Gastrocnemius medialis (tissue), 4 donors: ENCODE results near the gene KIF5B.

Source experiments
- POLR2A ChIP-seq, 2 donors: fragments of 450-650 bp; IDR thresholded peaks; one replicate each; pipeline ENCODE4 v1.6.1; 2017; ENCODE audit warnings: antibody characterized with exemption in 2 of 2, mild to moderate bottlenecking in 2 of 2, moderate library complexity in 2 of 2
- TF ChIP-seq, protein P1 (sequence below), 5 experiments: fragments of 450-650 bp in 3 of 5; fragments of 200-600 bp in 2 of 5; sonication (generic) in 2 of 5; IDR thresholded peaks in 4 of 5; conservative IDR thresholded peaks in 1 of 5; 1 replicate in 4 of 5; 2 replicates in 1 of 5; pipeline ENCODE4 v1.5.1; 2016 to 2019; ENCODE audit warnings: antibody characterized with exemption in 5 of 5, mild to moderate bottlenecking in 3 of 5, moderate library complexity in 3 of 5

DNA sequence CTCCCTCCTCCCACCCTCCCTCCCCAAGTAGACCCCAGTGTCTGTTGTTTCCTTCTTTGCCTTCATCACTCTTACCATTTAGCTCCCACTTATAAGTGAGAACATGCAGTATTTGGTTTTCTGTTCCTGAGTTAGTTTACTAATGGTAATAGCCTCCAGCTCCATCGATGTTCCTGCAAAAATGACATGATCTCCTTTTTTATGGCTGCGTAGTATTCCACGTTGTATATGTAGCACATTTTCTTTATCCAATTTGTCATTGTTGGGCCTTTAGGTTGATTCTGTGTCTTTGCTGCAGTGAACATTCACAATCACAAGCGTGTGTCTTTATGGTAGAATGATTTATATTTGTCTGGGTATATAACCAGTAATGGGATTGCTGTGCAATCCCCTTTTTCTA is 75.8 kb downstream of the KIF5B start:
- TF ChIP-seq, protein P1, sequence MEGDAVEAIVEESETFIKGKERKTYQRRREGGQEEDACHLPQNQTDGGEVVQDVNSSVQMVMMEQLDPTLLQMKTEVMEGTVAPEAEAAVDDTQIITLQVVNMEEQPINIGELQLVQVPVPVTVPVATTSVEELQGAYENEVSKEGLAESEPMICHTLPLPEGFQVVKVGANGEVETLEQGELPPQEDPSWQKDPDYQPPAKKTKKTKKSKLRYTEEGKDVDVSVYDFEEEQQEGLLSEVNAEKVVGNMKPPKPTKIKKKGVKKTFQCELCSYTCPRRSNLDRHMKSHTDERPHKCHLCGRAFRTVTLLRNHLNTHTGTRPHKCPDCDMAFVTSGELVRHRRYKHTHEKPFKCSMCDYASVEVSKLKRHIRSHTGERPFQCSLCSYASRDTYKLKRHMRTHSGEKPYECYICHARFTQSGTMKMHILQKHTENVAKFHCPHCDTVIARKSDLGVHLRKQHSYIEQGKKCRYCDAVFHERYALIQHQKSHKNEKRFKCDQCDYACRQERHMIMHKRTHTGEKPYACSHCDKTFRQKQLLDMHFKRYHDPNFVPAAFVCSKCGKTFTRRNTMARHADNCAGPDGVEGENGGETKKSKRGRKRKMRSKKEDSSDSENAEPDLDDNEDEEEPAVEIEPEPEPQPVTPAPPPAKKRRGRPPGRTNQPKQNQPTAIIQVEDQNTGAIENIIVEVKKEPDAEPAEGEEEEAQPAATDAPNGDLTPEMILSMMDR (IDR thresholded peaks at IDR 0.05 in 4 of 5, conservative IDR thresholded peaks at IDR 0.05 in 1 of 5) = no peak
- no peak for TF ChIP-seq POLR2A (IDR thresholded peaks at IDR 0.05)
